SW480 (cell line): ENCODE results near the gene CRKL.
"Not testable (repeated sequence)": the region's sequence is repeated elsewhere in the genome, so short reads cannot be mapped to it uniquely, and the experiment has no call there.

Source experiments
- DNase-seq: peaks from one replicate; pipeline ENCODE4 v3.0.0-alpha.2; 2016; ENCODE audit warnings: low spot score

CRKL gene

GRCh38 chr22:20901093-20902033 is 15.8 kb upstream of the CRKL start:
- not testable (repeated sequence) for DNase-seq

GRCh38 chr22:20903093-20903492 is 14.1 kb upstream of the CRKL start:
- DNase-seq, result no peak

- peak; percentile 23 for DNase-seq
These were observed 12.9 kb upstream of the CRKL start for GRCh38 chr22:20904008-20904979.

- DNase-seq, result no peak
These were observed 12.2 kb upstream of the CRKL start for GRCh38 chr22:20904980-20905355.

GRCh38 chr22:20905415-20906386 is 11.5 kb upstream of the CRKL start:
- no peak for DNase-seq

GRCh38 chr22:20906387-20906767 is 10.8 kb upstream of the CRKL start:
- no peak for DNase-seq

GRCh38 chr22:20908717-20909116 is 8.5 kb upstream of the CRKL start:
- DNase-seq, result not testable (repeated sequence)

- DNase-seq, result no peak
These were observed 7.5 kb upstream of the CRKL start for GRCh38 chr22:20909543-20910303.

GRCh38 chr22:20912494-20912893 is 4.7 kb upstream of the CRKL start:
- DNase-seq, result no peak

- DNase-seq, result no peak
These were observed 1.5 kb downstream of the CRKL start for GRCh38 chr22:20918663-20919218.

- DNase-seq, result no peak
These were observed 2.5 kb downstream of the CRKL start for GRCh38 chr22:20919718-20920117.

GRCh38 chr22:20920881-20921203 is 3.6 kb downstream of the CRKL start:
- no peak for DNase-seq

- no peak for DNase-seq
These were observed 5.0 kb downstream of the CRKL start for GRCh38 chr22:20922141-20922751.

GRCh38 chr22:20926243-20926642 is 9.0 kb downstream of the CRKL start:
- no peak for DNase-seq

- DNase-seq, result no peak
These were observed 10.8 kb downstream of the CRKL start for GRCh38 chr22:20927940-20928572.

- DNase-seq, result no peak
These were observed 11.4 kb downstream of the CRKL start for GRCh38 chr22:20928573-20928967.

GRCh38 chr22:20930004-20930403 is 12.8 kb downstream of the CRKL start:
- DNase-seq, result no peak

- DNase-seq, result not testable (repeated sequence)
These were observed 13.2 kb downstream of the CRKL start for GRCh38 chr22:20930435-20930834.

- DNase-seq, result no peak
These were observed 14.0 kb downstream of the CRKL start for GRCh38 chr22:20931126-20931654.
